ENCODE results near the gene MYO5A. TPM values are rescaled to one million over a fixed set of nuclear protein-coding genes. Genes with fewer than 3 reads are reported as not detected.

The MYO5A gene
- polyA plus RNA-seq, 1 donor (not counting 4 experiments of a cell fraction or from before 2014, with no cell fraction given), result 53.8 TPM

DNA sequence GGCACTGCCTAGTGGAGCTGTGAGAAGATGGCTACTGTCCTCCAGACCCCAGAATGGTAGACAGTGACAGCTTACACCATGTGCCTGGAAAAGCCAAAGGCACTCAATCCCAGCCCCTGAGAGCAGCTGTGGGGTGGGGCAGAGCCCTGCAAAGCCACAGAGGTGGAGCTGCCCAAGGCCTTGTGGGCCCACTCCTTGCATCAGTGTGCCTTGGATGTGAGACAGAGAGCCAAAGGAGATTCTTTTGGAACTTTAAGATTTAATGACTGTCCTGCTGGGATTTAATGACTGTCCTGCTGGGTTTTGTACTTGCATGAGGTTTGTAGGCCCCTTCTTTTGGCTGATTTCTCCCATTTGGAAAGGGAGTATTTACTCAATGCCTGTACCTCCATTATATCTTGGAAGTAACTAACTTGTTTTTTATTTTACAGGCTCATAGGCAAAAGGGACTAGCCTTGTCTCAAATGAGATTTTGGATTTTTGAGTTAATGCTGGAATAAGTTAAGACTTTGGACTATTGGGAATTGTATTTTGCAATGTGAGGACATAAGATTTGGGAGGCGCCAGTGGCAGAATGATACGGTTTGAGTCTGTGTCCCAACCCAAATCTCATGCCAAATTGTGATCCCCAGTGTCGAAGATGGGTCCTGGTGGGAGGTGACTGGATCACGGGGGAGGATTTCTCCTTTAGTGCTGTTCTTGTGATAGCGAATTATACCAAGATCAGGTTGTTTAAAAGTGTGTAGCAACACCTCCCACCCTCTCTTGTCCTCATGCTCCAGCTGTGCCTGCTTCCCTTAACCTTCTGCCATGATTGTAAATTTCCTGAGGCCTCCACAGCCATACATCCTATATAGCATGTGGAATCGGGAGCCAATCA is 80.4 kb downstream of the MYO5A start:
- no peak overlapping the region for H3K4me3 ChIP-seq (ENCODE audit: control insufficient read depth in 2 of 3, extremely low read depth in 1 of 3, insufficient read depth in 2 of 3, low read depth in 1 of 3, low read length in 3 of 3)
- H3K36me3 ChIP-seq (ENCODE audit: control insufficient read depth in 2 of 2, extremely low read depth in 1 of 2, insufficient read depth in 2 of 2, low read length in 2 of 2), result no peaks in the 10 kb centered on the region
- no peak overlapping the region for H2AFZ ChIP-seq (ENCODE audit: control insufficient read depth, low read length)
- H3K79me2 ChIP-seq (ENCODE audit: control insufficient read depth, insufficient read depth, low read length), result peaks cover 42% of the 10 kb centered on the region
- TF ChIP-seq, protein P1, sequence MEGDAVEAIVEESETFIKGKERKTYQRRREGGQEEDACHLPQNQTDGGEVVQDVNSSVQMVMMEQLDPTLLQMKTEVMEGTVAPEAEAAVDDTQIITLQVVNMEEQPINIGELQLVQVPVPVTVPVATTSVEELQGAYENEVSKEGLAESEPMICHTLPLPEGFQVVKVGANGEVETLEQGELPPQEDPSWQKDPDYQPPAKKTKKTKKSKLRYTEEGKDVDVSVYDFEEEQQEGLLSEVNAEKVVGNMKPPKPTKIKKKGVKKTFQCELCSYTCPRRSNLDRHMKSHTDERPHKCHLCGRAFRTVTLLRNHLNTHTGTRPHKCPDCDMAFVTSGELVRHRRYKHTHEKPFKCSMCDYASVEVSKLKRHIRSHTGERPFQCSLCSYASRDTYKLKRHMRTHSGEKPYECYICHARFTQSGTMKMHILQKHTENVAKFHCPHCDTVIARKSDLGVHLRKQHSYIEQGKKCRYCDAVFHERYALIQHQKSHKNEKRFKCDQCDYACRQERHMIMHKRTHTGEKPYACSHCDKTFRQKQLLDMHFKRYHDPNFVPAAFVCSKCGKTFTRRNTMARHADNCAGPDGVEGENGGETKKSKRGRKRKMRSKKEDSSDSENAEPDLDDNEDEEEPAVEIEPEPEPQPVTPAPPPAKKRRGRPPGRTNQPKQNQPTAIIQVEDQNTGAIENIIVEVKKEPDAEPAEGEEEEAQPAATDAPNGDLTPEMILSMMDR (optimal IDR thresholded peaks at IDR 0.05 in 1 of 3, IDR thresholded peaks at IDR 0.05 in 1 of 3, conservative IDR thresholded peaks at IDR 0.05 in 1 of 3; ENCODE audit: extremely low read depth in 1 of 3, insufficient read depth in 2 of 3, low read length in 3 of 3), result no peak
- no peak for TF ChIP-seq EZH2 (IDR thresholded peaks at IDR 0.05; ENCODE audit: low read length)
- dilution Hi-C loops (cut with MboI; ENCODE audit: extremely low pct_ligation_motif_present, low sequenced_read_pairs), result no loop called here
- no peaks in the 10 kb centered on the region for H3K9me1 ChIP-seq (ENCODE audit: control insufficient read depth, extremely low read depth, insufficient read depth, low read length)
- H3K9ac ChIP-seq (ENCODE audit: control insufficient read depth, extremely low read depth, insufficient read depth, low read length), result no peak overlapping the region
- H3K27ac ChIP-seq (ENCODE audit: control insufficient read depth, insufficient read depth, low read length), result no peak overlapping the region
- DNase-seq (ENCODE audit: low read depth, low spot score) (no peak), FAIRE-seq (no peak)
- H4K20me1 ChIP-seq (ENCODE audit: control insufficient read depth, extremely low read depth, insufficient read depth, low read length), result peaks cover 2% of the 10 kb centered on the region
- no peaks in the 10 kb centered on the region for H3K4me1 ChIP-seq (ENCODE audit: control insufficient read depth, extremely low read depth, insufficient read depth, low read length)
- no peaks in the 10 kb centered on the region for H3K9me3 ChIP-seq (ENCODE audit: control insufficient read depth, low read depth, low read length)
- no peaks in the 10 kb centered on the region for H3K27me3 ChIP-seq (ENCODE audit: control insufficient read depth, extremely low read depth, insufficient read depth, low read length)
- no peak overlapping the region for H3K4me2 ChIP-seq (ENCODE audit: control insufficient read depth, extremely low read depth, insufficient read depth, low read depth, low read length)

DNA sequence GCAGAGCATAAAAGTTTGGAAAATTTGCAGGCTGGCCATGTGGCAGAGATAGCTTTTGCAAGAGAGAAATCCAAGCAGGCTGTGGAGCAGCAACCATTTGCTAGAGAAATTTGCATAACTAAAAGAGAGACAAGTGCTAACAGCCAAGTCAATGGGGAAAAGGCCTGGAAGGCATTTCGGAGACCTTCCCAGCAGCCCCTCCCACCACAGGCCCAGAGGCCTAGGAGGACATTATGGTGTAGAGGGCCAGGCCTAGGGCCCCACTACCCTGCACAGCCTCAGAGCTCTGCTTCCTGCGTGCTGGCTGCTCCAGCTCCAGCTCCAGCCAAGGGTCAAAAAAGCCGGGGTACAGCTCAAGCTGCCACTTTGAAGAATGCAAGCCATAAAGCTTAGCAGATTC is 82.7 kb downstream of the MYO5A start:
- H3K36me3 ChIP-seq (ENCODE audit: control insufficient read depth in 2 of 2, extremely low read depth in 1 of 2, insufficient read depth in 2 of 2, low read length in 2 of 2), result no peaks in the 10 kb centered on the region
- no peaks in the 10 kb centered on the region for H3K9me3 ChIP-seq (ENCODE audit: control insufficient read depth, low read depth, low read length)
- TF ChIP-seq EZH2 (IDR thresholded peaks at IDR 0.05; ENCODE audit: low read length), result no peak
- TF ChIP-seq, protein P1 (optimal IDR thresholded peaks at IDR 0.05 in 1 of 3, IDR thresholded peaks at IDR 0.05 in 1 of 3, conservative IDR thresholded peaks at IDR 0.05 in 1 of 3; ENCODE audit: extremely low read depth in 1 of 3, insufficient read depth in 2 of 3, low read length in 3 of 3), result no peak
- H3K9ac ChIP-seq (ENCODE audit: control insufficient read depth, extremely low read depth, insufficient read depth, low read length), result no peak overlapping the region
- FAIRE-seq, result no peak
- no peak overlapping the region for H3K4me3 ChIP-seq (ENCODE audit: control insufficient read depth in 2 of 3, extremely low read depth in 1 of 3, insufficient read depth in 2 of 3, low read depth in 1 of 3, low read length in 3 of 3)
- no peak for DNase-seq (ENCODE audit: low read depth, low spot score)
- H4K20me1 ChIP-seq (ENCODE audit: control insufficient read depth, extremely low read depth, insufficient read depth, low read length), result no peaks in the 10 kb centered on the region
- H3K27me3 ChIP-seq (ENCODE audit: control insufficient read depth, extremely low read depth, insufficient read depth, low read length), result no peaks in the 10 kb centered on the region
- no peak overlapping the region for H3K27ac ChIP-seq (ENCODE audit: control insufficient read depth, insufficient read depth, low read length)
- H3K4me2 ChIP-seq (ENCODE audit: control insufficient read depth, extremely low read depth, insufficient read depth, low read depth, low read length), result no peak overlapping the region
- dilution Hi-C loops (cut with MboI; ENCODE audit: extremely low pct_ligation_motif_present, low sequenced_read_pairs), result no loop called here
- H2AFZ ChIP-seq (ENCODE audit: control insufficient read depth, low read length), result no peak overlapping the region
- peaks cover 11% of the 10 kb centered on the region for H3K4me1 ChIP-seq (ENCODE audit: control insufficient read depth, extremely low read depth, insufficient read depth, low read length)
- peaks cover 28% of the 10 kb centered on the region for H3K79me2 ChIP-seq (ENCODE audit: control insufficient read depth, insufficient read depth, low read length)
- no peaks in the 10 kb centered on the region for H3K9me1 ChIP-seq (ENCODE audit: control insufficient read depth, extremely low read depth, insufficient read depth, low read length)
